Astrocyte (in vitro differentiated cells and primary cell): ENCODE results near the gene CTIF. TPM values are rescaled to one million over a fixed set of nuclear protein-coding genes. Genes with fewer than 3 reads are reported as not detected.
A peak's percentile ranks its signal among the peaks of the same experiment; 100 is the strongest.

Source experiments
- DNase-seq: peaks from one replicate; pipeline ENCODE4 v3.0.0-alpha.2; 2010; ENCODE audit warnings: low read depth
- FAIRE-seq: peaks from 2 replicates; lab custom pipeline; 2011; peaks lifted over from hg19 to GRCh38; lab: Jason Lieb, UNC
- H2AFZ ChIP-seq: 2 replicates; pipeline ENCODE4 v1.6.0; 2012; ENCODE audit warnings: low read depth, low read length, inconsistent platforms
- H3K27ac ChIP-seq: 2 replicates; pipeline ENCODE4 v1.5.1; 2011; ENCODE audit warnings: low read depth, low read length, inconsistent platforms
- H3K27me3 ChIP-seq: 2 replicates; pipeline ENCODE4 v1.6.0; 2011; ENCODE audit warnings: low read length, inconsistent platforms; ENCODE audit not compliant: insufficient read depth
- H3K36me3 ChIP-seq: 2 replicates; pipeline ENCODE4 v1.5.1; 2011; ENCODE audit warnings: low read length, inconsistent platforms; ENCODE audit not compliant: insufficient read depth
- H3K4me1 ChIP-seq: 2 replicates; pipeline ENCODE4 v1.5.1; 2011; ENCODE audit warnings: low read length, inconsistent platforms; ENCODE audit not compliant: insufficient read depth
- H3K4me2 ChIP-seq: 2 replicates; pipeline ENCODE4 v1.6.0; 2012; ENCODE audit warnings: low read length, inconsistent platforms
- H3K4me3 ChIP-seq: 2 replicates; pipeline ENCODE4 v1.5.1; 2011; ENCODE audit warnings: low read depth, mild to moderate bottlenecking, low read length, inconsistent platforms; ENCODE audit not compliant: insufficient read depth
- H3K79me2 ChIP-seq: 2 replicates; pipeline ENCODE4 v1.6.0; 2012; ENCODE audit warnings: mild to moderate bottlenecking, low read length, inconsistent platforms; ENCODE audit not compliant: insufficient read depth
- H3K9ac ChIP-seq: 2 replicates; pipeline ENCODE4 v1.6.0; 2012; ENCODE audit warnings: mild to moderate bottlenecking, low read length, inconsistent platforms
- H3K9me3 ChIP-seq: 2 replicates; pipeline ENCODE4 v1.5.1; 2012; ENCODE audit warnings: low read depth, mild to moderate bottlenecking, low read length, inconsistent platforms; ENCODE audit not compliant: insufficient read depth
- H4K20me1 ChIP-seq: 2 replicates; pipeline ENCODE4 v1.6.0; 2012; ENCODE audit warnings: low read length, inconsistent platforms; ENCODE audit not compliant: insufficient read depth
- H3K27ac Mint-ChIP-seq: one replicate; pipeline ENCODE4 v1.8.0; 2021; ENCODE audit warnings: mild to moderate bottlenecking, mixed read lengths; ENCODE audit not compliant: unreplicated experiment
- H3K27me3 Mint-ChIP-seq: one replicate; pipeline ENCODE4 v1.8.0; 2021; ENCODE audit warnings: low read depth, mixed read lengths; ENCODE audit not compliant: unreplicated experiment
- H3K36me3 Mint-ChIP-seq: one replicate; pipeline ENCODE4 v1.8.0; 2021; ENCODE audit warnings: low read depth, mixed read lengths; ENCODE audit not compliant: unreplicated experiment
- H3K4me1 Mint-ChIP-seq: one replicate; pipeline ENCODE4 v1.8.0; 2021; ENCODE audit warnings: low read depth, mixed read lengths; ENCODE audit not compliant: unreplicated experiment
- H3K4me3 Mint-ChIP-seq: one replicate; pipeline ENCODE4 v1.8.0; 2021; ENCODE audit warnings: mild to moderate bottlenecking, moderate library complexity, mixed read lengths; ENCODE audit not compliant: unreplicated experiment
- H3K9me3 Mint-ChIP-seq: one replicate; pipeline ENCODE4 v1.8.0; 2021; ENCODE audit warnings: mild to moderate bottlenecking, mixed read lengths; ENCODE audit not compliant: unreplicated experiment
- EZH2 ChIP-seq: IDR thresholded peaks from 2 replicates; pipeline ENCODE4 v1.6.1; 2012; ENCODE audit warnings: mild to moderate bottlenecking, low read length, inconsistent platforms; ENCODE audit not compliant: insufficient read depth
- total RNA-seq: library from RNA; stranded (reverse); gene quantifications from 2 replicates; pipeline ENCODE4 v1.2.1, GENCODE V29; 2021
- TF ChIP-seq, protein P1 (sequence below): IDR thresholded peaks from 2 replicates; pipeline ENCODE4 v1.5.1; 2011; ENCODE audit warnings: low read depth, mild to moderate bottlenecking, inconsistent platforms, low read length, moderate library complexity; ENCODE audit not compliant: insufficient read depth

The CTIF gene
- total RNA-seq, 1 donor from 2014 or later, result 101 TPM

- Histone ChIP-seq H3K4me1 (peaks cover 35% of the 10 kb centered on the region), H3K4me3 (no peak overlapping the region), H3K4me2 (peak overlapping the region; percentile 67), H3K9me3 (peaks cover 19% of the 10 kb centered on the region), H2AFZ (peak overlapping the region; percentile 66), H3K9ac (peak overlapping the region; percentile 39), H3K36me3 (no peaks in the 10 kb centered on the region), H3K27ac (peak overlapping the region; percentile 98), H4K20me1 (no peaks in the 10 kb centered on the region), H3K27me3 (no peaks in the 10 kb centered on the region), H3K79me2 (no peaks in the 10 kb centered on the region)
- TF ChIP-seq, protein P1, sequence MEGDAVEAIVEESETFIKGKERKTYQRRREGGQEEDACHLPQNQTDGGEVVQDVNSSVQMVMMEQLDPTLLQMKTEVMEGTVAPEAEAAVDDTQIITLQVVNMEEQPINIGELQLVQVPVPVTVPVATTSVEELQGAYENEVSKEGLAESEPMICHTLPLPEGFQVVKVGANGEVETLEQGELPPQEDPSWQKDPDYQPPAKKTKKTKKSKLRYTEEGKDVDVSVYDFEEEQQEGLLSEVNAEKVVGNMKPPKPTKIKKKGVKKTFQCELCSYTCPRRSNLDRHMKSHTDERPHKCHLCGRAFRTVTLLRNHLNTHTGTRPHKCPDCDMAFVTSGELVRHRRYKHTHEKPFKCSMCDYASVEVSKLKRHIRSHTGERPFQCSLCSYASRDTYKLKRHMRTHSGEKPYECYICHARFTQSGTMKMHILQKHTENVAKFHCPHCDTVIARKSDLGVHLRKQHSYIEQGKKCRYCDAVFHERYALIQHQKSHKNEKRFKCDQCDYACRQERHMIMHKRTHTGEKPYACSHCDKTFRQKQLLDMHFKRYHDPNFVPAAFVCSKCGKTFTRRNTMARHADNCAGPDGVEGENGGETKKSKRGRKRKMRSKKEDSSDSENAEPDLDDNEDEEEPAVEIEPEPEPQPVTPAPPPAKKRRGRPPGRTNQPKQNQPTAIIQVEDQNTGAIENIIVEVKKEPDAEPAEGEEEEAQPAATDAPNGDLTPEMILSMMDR, result no peak
- TF ChIP-seq EZH2, result no peak
- peaks cover 15% of the 10 kb centered on the region for H3K36me3 Mint-ChIP-seq
- H3K4me1 Mint-ChIP-seq, result peaks cover 27% of the 10 kb centered on the region
- no peak overlapping the region for H3K4me3 Mint-ChIP-seq
- H3K9me3 Mint-ChIP-seq, result peaks cover 26% of the 10 kb centered on the region
- no peak for FAIRE-seq
- DNase-seq, result no peak
- peaks cover 3% of the 10 kb centered on the region for H3K27me3 Mint-ChIP-seq
- no peak overlapping the region for H3K27ac Mint-ChIP-seq
Observed at GRCh38 chr18:48901145-48902022, 362.6 kb downstream of the CTIF start.

GRCh38 chr18:48902023-48902855 lies 363.4 kb downstream of the CTIF start:
- TF ChIP-seq, protein P1, result no peak
- no peak for TF ChIP-seq EZH2
- Mint-ChIP-seq H3K27ac (peak overlapping the region; percentile 72), H3K27me3 (no peaks in the 10 kb centered on the region), H3K4me3 (no peak overlapping the region), H3K36me3 (peaks cover 15% of the 10 kb centered on the region), H3K4me1 (peaks cover 22% of the 10 kb centered on the region), H3K9me3 (peaks cover 26% of the 10 kb centered on the region)
- Histone ChIP-seq H3K27ac (peak overlapping the region; percentile 98), H2AFZ (peak overlapping the region; percentile 66), H3K27me3 (no peaks in the 10 kb centered on the region), H3K4me3 (no peak overlapping the region), H3K79me2 (no peaks in the 10 kb centered on the region), H3K9ac (peak overlapping the region; percentile 83), H3K4me2 (peak overlapping the region; percentile 67), H4K20me1 (no peaks in the 10 kb centered on the region), H3K4me1 (peaks cover 29% of the 10 kb centered on the region), H3K36me3 (no peaks in the 10 kb centered on the region), H3K9me3 (peaks cover 19% of the 10 kb centered on the region)
- DNase-seq (peak; percentile 91), FAIRE-seq (peak; percentile 59)
